Endothelial cell of umbilical vein (primary cell): ENCODE data around the gene TBCD. TPM values are rescaled to one million over a fixed set of nuclear protein-coding genes. Genes with fewer than 3 reads are reported as not detected.

Experiments
- BruUV-seq: library from RNA; stranded (reverse); fragments of 400-500 nt; replicated peaks from 2 replicates; lab custom pipeline; 2021; lab: Mats Ljungman, UMichigan
- CTCF ChIA-PET: fragments of 300-600, 350-600 bp; sonication (Branson Sonifier 250); formaldehyde crosslinking; loops from one replicate; lab custom pipeline; 2021; ENCODE audit warnings: antibody characterized with exemption, inconsistent platforms; lab: Charles Lee
- POLR2A ChIA-PET: fragments of 300-600, 350-600 bp; sonication (Branson Sonifier 250); formaldehyde crosslinking; loops from one replicate; lab custom pipeline; 2021; ENCODE audit warnings: antibody characterized with exemption, inconsistent platforms; lab: Charles Lee
- DNase-seq: peaks from one replicate; pipeline ENCODE4 v3.0.0-alpha.2; 2011; ENCODE audit warnings: low read depth, low spot score
- FAIRE-seq: peaks from 2 replicates; lab custom pipeline; 2011; peaks lifted over from hg19 to GRCh38; lab: Jason Lieb, UNC
- H2AFZ ChIP-seq: 2 replicates; pipeline ENCODE4 v1.6.0; 2012; ENCODE audit warnings: low read depth, low read length, control low read depth, inconsistent platforms
- H3K27ac ChIP-seq: 2 replicates; pipeline ENCODE4 v1.5.1; 2011; ENCODE audit warnings: low read depth, mild to moderate bottlenecking, control low read depth, low read length, moderate library complexity; ENCODE audit not compliant: insufficient read depth
- H3K27me3 ChIP-seq, 2 experiments: 2 replicates each; pipeline versions ENCODE4 v1.6.0 to v1.6.1; 2011; ENCODE audit warnings: low read length in 2 of 2, mixed read lengths in 1 of 2; ENCODE audit not compliant: control insufficient read depth in 2 of 2, insufficient read depth in 2 of 2
- H3K36me3 ChIP-seq, 2 experiments: 2 replicates in 1 of 2; 3 replicates in 1 of 2; pipeline ENCODE4 v1.5.1; 2011; ENCODE audit warnings: low read length in 2 of 2, mild to moderate bottlenecking in 1 of 2, moderate library complexity in 1 of 2; ENCODE audit not compliant: control insufficient read depth in 2 of 2, insufficient read depth in 2 of 2; ENCODE audit errors: extremely low read depth in 1 of 2
- H3K4me1 ChIP-seq: 3 replicates; pipeline ENCODE4 v1.5.1; 2011; ENCODE audit warnings: mild to moderate bottlenecking, low read length; ENCODE audit not compliant: control insufficient read depth, insufficient read depth; ENCODE audit errors: extremely low read depth
- H3K4me2 ChIP-seq: 2 replicates; pipeline ENCODE4 v1.6.1; 2011; ENCODE audit warnings: low read length, control low read depth, mixed read lengths; ENCODE audit not compliant: insufficient read depth
- H3K4me3 ChIP-seq, 3 experiments: fragments of 200-600 bp in 1 of 3; sonication (generic), shearing (Covaris generic) in 1 of 3; replicated peaks in 1 of 3; 2 replicates each; pipeline ENCODE4 v1.5.1; 2011 to 2016; ENCODE audit warnings: control low read depth in 3 of 3, low read length in 3 of 3, mild to moderate bottlenecking in 2 of 3, inconsistent platforms in 1 of 3, low read depth in 1 of 3, moderate library complexity in 1 of 3; ENCODE audit not compliant: insufficient read depth in 1 of 3
- H3K79me2 ChIP-seq: 2 replicates; pipeline ENCODE4 v1.6.0; 2012; ENCODE audit warnings: low read length, inconsistent platforms; ENCODE audit not compliant: control insufficient read depth, insufficient read depth
- H3K9ac ChIP-seq: replicated peaks from 2 replicates; pipeline ENCODE3; 2011; ENCODE audit warnings: low read length, control low read depth; ENCODE audit not compliant: insufficient read depth; ENCODE audit errors: extremely low read depth
- H3K9me1 ChIP-seq: replicated peaks from 3 replicates; pipeline ENCODE4 v1.6.0; 2011; ENCODE audit warnings: mild to moderate bottlenecking, low read length; ENCODE audit not compliant: control insufficient read depth, insufficient read depth; ENCODE audit errors: extremely low read depth
- H3K9me3 ChIP-seq: replicated peaks from 2 replicates; pipeline ENCODE4 v1.5.1; 2012; ENCODE audit warnings: low read length, inconsistent platforms; ENCODE audit not compliant: control insufficient read depth, insufficient read depth
- H4K20me1 ChIP-seq: replicated peaks from 2 replicates; pipeline ENCODE3; 2011; ENCODE audit warnings: mild to moderate bottlenecking, low read length; ENCODE audit not compliant: control insufficient read depth, insufficient read depth; ENCODE audit errors: extremely low read depth
- EZH2 ChIP-seq: IDR thresholded peaks from 2 replicates; pipeline ENCODE4 v1.6.1; 2012; ENCODE audit warnings: borderline replicate concordance, low read depth, mild to moderate bottlenecking, moderate library complexity, low read length, inconsistent platforms; ENCODE audit not compliant: severe bottlenecking
- FOS ChIP-seq: IDR thresholded peaks from 2 replicates; pipeline ENCODE4 v1.6.1; 2011; ENCODE audit warnings: mild to moderate bottlenecking, low read length, moderate library complexity, borderline replicate concordance; ENCODE audit not compliant: insufficient read depth
- GATA2 ChIP-seq: IDR thresholded peaks from 2 replicates; pipeline ENCODE4 v1.7.0; 2011; ENCODE audit warnings: low read depth, mild to moderate bottlenecking, moderate library complexity, mixed read lengths, low read length; ENCODE audit not compliant: insufficient read length, insufficient read depth
- JUN ChIP-seq: IDR thresholded peaks from 2 replicates; pipeline ENCODE4 v1.6.1; 2011; ENCODE audit warnings: borderline replicate concordance, low read depth; ENCODE audit not compliant: insufficient read length, insufficient read depth
- MAX ChIP-seq: IDR thresholded peaks from 2 replicates; pipeline ENCODE4 v1.6.1; 2011; ENCODE audit not compliant: insufficient read depth, insufficient read length
- MYC ChIP-seq: IDR thresholded peaks from one replicate; pipeline ENCODE4 v1.6.1; 2011; ENCODE audit warnings: mild to moderate bottlenecking, low read depth, low read length
- POLR2A ChIP-seq: IDR thresholded peaks from 2 replicates; pipeline ENCODE4 v1.6.1; 2012; ENCODE audit warnings: low read depth, mild to moderate bottlenecking, control low read depth, low read length
- POLR2AphosphoS5 ChIP-seq: IDR thresholded peaks from 2 replicates; pipeline ENCODE4 v1.6.1; 2012; ENCODE audit warnings: low read depth, mild to moderate bottlenecking, control low read depth, low read length, moderate library complexity; ENCODE audit not compliant: insufficient read depth
- dilution Hi-C: fragments of 300-500 bp; cut with MboI; formaldehyde crosslinking; loops from one replicate; pipeline ENCODE4 v1.15.0; 2019; ENCODE audit warnings: low sequenced_read_pairs; ENCODE audit not compliant: extremely low pct_ligation_motif_present
- intact Hi-C: fragments of 100-400 bp; cut with micrococcal nuclease; formaldehyde crosslinking; loops from one replicate; pipeline ENCODE4 v1.10.0; 2022
- polyA plus RNA-seq, 4 experiments: library from polyadenylated mRNA; depleted of rRNA in 3 of 4; stranded (reverse) in 3 of 4; unstranded in 1 of 4; fragments of >200 nt; gene quantifications; 2 replicates each; pipeline versions ENCODE4 v1.2.1 to v1.2.3, GENCODE V29; 2011 to 2012; ENCODE audit warnings: missing spikeins in 1 of 4
- total RNA-seq: library from RNA; stranded (reverse); gene quantifications from 2 replicates; pipeline ENCODE4 v1.2.3, GENCODE V29; 2021
- TF ChIP-seq, protein P1 (sequence below), 2 donors: IDR thresholded peaks; 1 replicate in 1 of 2; 2 replicates in 1 of 2; pipeline ENCODE4 v1.5.1; 2011; ENCODE audit warnings: low read length in 2 of 2, mild to moderate bottlenecking in 2 of 2, moderate library complexity in 2 of 2, control low read depth in 1 of 2, inconsistent platforms in 1 of 2, low read depth in 1 of 2; ENCODE audit not compliant: insufficient read depth in 1 of 2; ENCODE audit errors: extremely low read depth in 1 of 2

Gene TBCD
- total and polyA plus RNA-seq, 2 donors (not counting 3 experiments of a cell fraction or from before 2014, with no cell fraction given), result 121 to 145 TPM

- Histone ChIP-seq H3K9ac (no peak overlapping the region), H3K9me1 (no peaks in the 10 kb centered on the region)
- dilution Hi-C loops, result no loop called here
Measured at GRCh38 chr17:82793974-82794630, 42.2 kb downstream of the TBCD start.

DNA sequence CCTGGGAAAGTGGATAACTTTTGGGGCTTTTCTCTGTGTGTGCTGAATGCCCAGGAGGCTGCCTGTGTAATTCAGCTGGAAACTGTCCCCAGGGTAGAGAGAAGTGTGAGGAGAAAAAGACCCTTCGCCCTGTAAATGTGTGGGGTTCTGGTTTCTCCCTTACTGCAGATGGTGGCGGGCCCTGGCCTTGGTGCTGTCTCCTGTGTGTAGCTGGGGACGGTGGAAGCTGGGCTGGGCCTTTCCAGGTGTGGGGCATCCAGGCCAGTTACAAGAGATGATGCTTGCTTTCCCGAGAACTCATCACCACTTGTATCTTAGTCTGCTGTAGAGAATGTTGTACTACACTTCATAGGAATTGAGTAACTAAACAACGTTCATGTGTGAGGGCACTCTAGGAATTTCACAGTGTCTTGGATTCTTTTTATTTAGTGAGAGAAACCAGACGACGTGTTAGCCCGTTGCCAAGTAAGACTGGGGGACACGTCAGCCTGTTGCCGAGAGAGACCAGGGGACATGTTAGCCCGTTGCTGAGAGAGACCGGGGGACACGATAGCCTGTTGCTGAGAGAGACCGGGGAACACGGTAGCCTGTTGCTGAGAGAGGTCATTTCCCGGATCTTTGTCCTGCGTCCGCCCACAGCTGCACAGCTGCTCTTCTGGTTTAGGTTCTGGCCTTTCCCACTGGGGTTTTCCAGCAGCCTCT lies 43.1 kb downstream of the TBCD start:
- peaks cover 0 to 3% of the 10 kb centered on the region in 2 experiments for H3K36me3 ChIP-seq
- H3K27ac ChIP-seq, result no peak overlapping the region
- DNase-seq (no peak), FAIRE-seq (no peak)
- no peak overlapping the region for H3K4me2 ChIP-seq
- no TSS peak for BruUV-seq
- H3K4me1 ChIP-seq, result no peaks in the 10 kb centered on the region
- no peaks in the 10 kb centered on the region for H3K9me3 ChIP-seq
- no peak overlapping the region for H2AFZ ChIP-seq
- peaks cover 2% of the 10 kb centered on the region for H3K79me2 ChIP-seq
- H3K9ac ChIP-seq, result no peak overlapping the region
- TF ChIP-seq EZH2, result no peak
- TF ChIP-seq MAX, result no peak
- no peak for TF ChIP-seq POLR2AphosphoS5
- TF ChIP-seq POLR2A, result no peak
- no peak for TF ChIP-seq MYC
- TF ChIP-seq GATA2, result no peak
- TF ChIP-seq FOS, result no peak
- no peak for TF ChIP-seq JUN
- TF ChIP-seq, protein P1, sequence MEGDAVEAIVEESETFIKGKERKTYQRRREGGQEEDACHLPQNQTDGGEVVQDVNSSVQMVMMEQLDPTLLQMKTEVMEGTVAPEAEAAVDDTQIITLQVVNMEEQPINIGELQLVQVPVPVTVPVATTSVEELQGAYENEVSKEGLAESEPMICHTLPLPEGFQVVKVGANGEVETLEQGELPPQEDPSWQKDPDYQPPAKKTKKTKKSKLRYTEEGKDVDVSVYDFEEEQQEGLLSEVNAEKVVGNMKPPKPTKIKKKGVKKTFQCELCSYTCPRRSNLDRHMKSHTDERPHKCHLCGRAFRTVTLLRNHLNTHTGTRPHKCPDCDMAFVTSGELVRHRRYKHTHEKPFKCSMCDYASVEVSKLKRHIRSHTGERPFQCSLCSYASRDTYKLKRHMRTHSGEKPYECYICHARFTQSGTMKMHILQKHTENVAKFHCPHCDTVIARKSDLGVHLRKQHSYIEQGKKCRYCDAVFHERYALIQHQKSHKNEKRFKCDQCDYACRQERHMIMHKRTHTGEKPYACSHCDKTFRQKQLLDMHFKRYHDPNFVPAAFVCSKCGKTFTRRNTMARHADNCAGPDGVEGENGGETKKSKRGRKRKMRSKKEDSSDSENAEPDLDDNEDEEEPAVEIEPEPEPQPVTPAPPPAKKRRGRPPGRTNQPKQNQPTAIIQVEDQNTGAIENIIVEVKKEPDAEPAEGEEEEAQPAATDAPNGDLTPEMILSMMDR (IDR thresholded peaks at IDR 0.05; ENCODE audit: extremely low read depth in 1 of 2, insufficient read depth in 1 of 2, low read depth in 1 of 2, low read length in 2 of 2), result no peak
- POLR2A ChIA-PET, result no interaction called here
- dilution Hi-C loops, result no loop called here
- no peaks in the 10 kb centered on the region for H3K9me1 ChIP-seq
- H3K4me3 ChIP-seq, result no peak overlapping the region
- no peaks in the 10 kb centered on the region for H3K27me3 ChIP-seq
- CTCF ChIA-PET, result interaction anchor here (1.8 kb wide), 1 partner anchor 13 kb away, joined by 5 read pairs; no protein-coding TSS in a partner anchor
- intact Hi-C loops, result no loop called here
- H4K20me1 ChIP-seq, result no peaks in the 10 kb centered on the region

More at GRCh38 chr17:82793974-82794630, 42.2 kb downstream of the TBCD start:
- Histone ChIP-seq H3K4me2 (no peak overlapping the region), H3K27me3 (no peaks in the 10 kb centered on the region), H3K27ac (no peak overlapping the region), H3K9me3 (no peaks in the 10 kb centered on the region), H2AFZ (no peak overlapping the region), H3K4me1 (no peaks in the 10 kb centered on the region), H4K20me1 (no peaks in the 10 kb centered on the region), H3K36me3 (peaks cover 0 to 3% of the 10 kb centered on the region in 2 experiments), H3K79me2 (peaks cover 2% of the 10 kb centered on the region), H3K4me3 (no peak overlapping the region)
- CTCF ChIA-PET, result no interaction called here
- intact Hi-C loops, result no loop called here
- POLR2A ChIA-PET, result no interaction called here
- FAIRE-seq, result no peak
- no peak for DNase-seq
- BruUV-seq, result no TSS peak
- TF ChIP-seq EZH2 (no peak), MAX (no peak), POLR2A (no peak)
